Measurements from ENCODE around the gene ALAD. TPM values are rescaled to one million over a fixed set of nuclear protein-coding genes. Genes with fewer than 3 reads are reported as not detected.
A peak's percentile ranks its signal among the peaks of the same experiment; 100 is the strongest.
"Not testable (repeated sequence)": the region's sequence is repeated elsewhere in the genome, so short reads cannot be mapped to it uniquely, and the experiment has no call there.

ALAD gene
- total and polyA plus RNA-seq, 9 of the 15 experiments (the other 6 are each of a cell fraction or from before 2014, with no cell fraction given): 1.3 to 12.7 (median 6.8) TPM

DNA sequence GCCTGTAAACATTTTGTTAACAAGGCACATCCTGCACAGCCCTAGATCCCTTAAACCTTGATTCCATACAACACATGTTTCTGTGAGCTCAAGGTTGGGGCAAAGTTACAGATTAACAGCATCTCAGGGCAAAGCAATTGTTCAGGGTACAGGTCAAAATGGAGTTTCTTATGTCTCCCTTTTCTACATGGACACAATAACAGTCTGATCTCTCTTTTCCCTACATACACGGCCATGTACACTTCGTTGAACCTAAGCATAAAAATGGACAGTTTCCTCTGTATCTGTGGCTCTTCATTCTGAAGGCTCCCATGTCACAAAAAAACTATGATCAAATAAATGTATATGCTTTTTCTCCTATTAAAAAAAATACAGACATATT lies 21.3 kb downstream of the ALAD start (continued):
- TF ChIP-seq ZNF395 (CRISPR knock-in tag; IDR thresholded peaks at IDR 0.05) (peak; percentile 63; the same call in 1 of the 2 replicates), PYGO2 (tag; IDR thresholded peaks at IDR 0.05) (peak; percentile 75; the same call in 1 of the 2 replicates), TEAD2 (tag; IDR thresholded peaks at IDR 0.05) (0 out of 2 replicates have a peak, but pooled peaks have one; percentile 49), PTRF (tag; IDR thresholded peaks at IDR 0.05) (peak; percentile 83), ZNF639 (CRISPR knock-in tag; conservative IDR thresholded peaks at IDR 0.05 in 1 of 2, IDR thresholded peaks at IDR 0.05 in 1 of 2) (0 out of 4 replicates have a peak, but pooled peaks of 1 of the 2 experiments have one; percentile 44), IRF9 (tag; IDR thresholded peaks at IDR 0.05) (0 out of 2 replicates have a peak, but pooled peaks have one; percentile 57), NR2C1 (tag; IDR thresholded peaks at IDR 0.05) (peak; percentile 67)
- TF ChIP-seq, protein P1, sequence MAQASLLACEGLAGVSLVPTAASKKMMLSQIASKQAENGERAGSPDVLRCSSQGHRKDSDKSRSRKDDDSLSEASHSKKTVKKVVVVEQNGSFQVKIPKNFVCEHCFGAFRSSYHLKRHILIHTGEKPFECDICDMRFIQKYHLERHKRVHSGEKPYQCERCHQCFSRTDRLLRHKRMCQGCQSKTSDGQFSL (CRISPR knock-in tag; IDR thresholded peaks at IDR 0.05): not testable (repeated sequence)
- TF ChIP-seq, protein P1 (tag; IDR thresholded peaks at IDR 0.05): peak in 1 of 2 experiments; percentile 87; a peak in 2 of 4 replicates
- TF ChIP-seq, protein P2, sequence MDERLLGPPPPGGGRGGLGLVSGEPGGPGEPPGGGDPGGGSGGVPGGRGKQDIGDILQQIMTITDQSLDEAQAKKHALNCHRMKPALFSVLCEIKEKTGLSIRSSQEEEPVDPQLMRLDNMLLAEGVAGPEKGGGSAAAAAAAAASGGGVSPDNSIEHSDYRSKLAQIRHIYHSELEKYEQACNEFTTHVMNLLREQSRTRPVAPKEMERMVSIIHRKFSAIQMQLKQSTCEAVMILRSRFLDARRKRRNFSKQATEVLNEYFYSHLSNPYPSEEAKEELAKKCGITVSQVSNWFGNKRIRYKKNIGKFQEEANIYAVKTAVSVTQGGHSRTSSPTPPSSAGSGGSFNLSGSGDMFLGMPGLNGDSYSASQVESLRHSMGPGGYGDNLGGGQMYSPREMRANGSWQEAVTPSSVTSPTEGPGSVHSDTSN (CRISPR knock-in tag; IDR thresholded peaks at IDR 0.05; ENCODE audit: low read depth): not testable (repeated sequence)
- TF ChIP-seq, protein P2 (tag; conservative IDR thresholded peaks at IDR 0.05; ENCODE audit: low read depth): 0 out of 2 replicates have a peak, but pooled peaks have one; percentile 39
- TF ChIP-seq NR2C1 (IDR thresholded peaks at IDR 0.05): not testable (repeated sequence)
- TF ChIP-seq, protein P3, sequence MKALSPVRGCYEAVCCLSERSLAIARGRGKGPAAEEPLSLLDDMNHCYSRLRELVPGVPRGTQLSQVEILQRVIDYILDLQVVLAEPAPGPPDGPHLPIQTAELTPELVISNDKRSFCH (CRISPR knock-in tag; IDR thresholded peaks at IDR 0.05): not testable (repeated sequence)
- TF ChIP-seq, protein P3 (tag; IDR thresholded peaks at IDR 0.05): peak; percentile 87
